Retinal pigment epithelial cell (primary cell): Measurements from ENCODE around the gene KCNJ13.
A peak's percentile ranks its signal among the peaks of the same experiment; 100 is the strongest.

Source experiments
- DNase-seq: peaks from one replicate; pipeline ENCODE4 v3.0.0-alpha.2; 2010; ENCODE audit warnings: low read depth
- H3K4me3 ChIP-seq: 2 replicates; pipeline ENCODE4 v1.5.1; 2011; ENCODE audit warnings: mild to moderate bottlenecking, low read length, control low read depth, moderate library complexity
- CTCF ChIP-seq: conservative IDR thresholded peaks from 2 replicates; pipeline ENCODE4 v1.5.1; 2011; ENCODE audit warnings: low read depth, low read length, control low read depth, inconsistent platforms

Gene KCNJ13

GRCh38 chr2:232787806-232788205 is 11.4 kb upstream of the KCNJ13 start:
- no peak for TF ChIP-seq CTCF
- H3K4me3 ChIP-seq, result no peak overlapping the region
- DNase-seq, result no peak

- H3K4me3 ChIP-seq, result no peak overlapping the region
- TF ChIP-seq CTCF, result no peak
- no peak for DNase-seq
Measured at GRCh38 chr2:232783278-232783677, 6.9 kb upstream of the KCNJ13 start.

GRCh38 chr2:232781765-232782164 is 5.4 kb upstream of the KCNJ13 start:
- no peak for TF ChIP-seq CTCF
- peak; percentile 77 for DNase-seq
- no peak overlapping the region for H3K4me3 ChIP-seq

- no peak overlapping the region for H3K4me3 ChIP-seq
- no peak for TF ChIP-seq CTCF
- DNase-seq, result peak; percentile 17
Measured at GRCh38 chr2:232779934-232780333, 3.6 kb upstream of the KCNJ13 start.

- no peak for TF ChIP-seq CTCF
- no peak overlapping the region for H3K4me3 ChIP-seq
- DNase-seq, result no peak
Measured at GRCh38 chr2:232779465-232779864, 3.1 kb upstream of the KCNJ13 start.

- DNase-seq, result peak; percentile 41
- no peak for TF ChIP-seq CTCF
- H3K4me3 ChIP-seq, result no peak overlapping the region
Measured at GRCh38 chr2:232777276-232777675, 911 bp upstream of the KCNJ13 start.

GRCh38 chr2:232773815-232774214 is 2.5 kb downstream of the KCNJ13 start:
- no peak for DNase-seq
- H3K4me3 ChIP-seq, result no peak overlapping the region
- no peak for TF ChIP-seq CTCF
